Measurements from ENCODE around the gene ATP6V1A. TPM values are rescaled to one million over a fixed set of nuclear protein-coding genes. Genes with fewer than 3 reads are reported as not detected.

The ATP6V1A gene
- total RNA-seq, 1 donor from 2014 or later, result 123 TPM

DNA sequence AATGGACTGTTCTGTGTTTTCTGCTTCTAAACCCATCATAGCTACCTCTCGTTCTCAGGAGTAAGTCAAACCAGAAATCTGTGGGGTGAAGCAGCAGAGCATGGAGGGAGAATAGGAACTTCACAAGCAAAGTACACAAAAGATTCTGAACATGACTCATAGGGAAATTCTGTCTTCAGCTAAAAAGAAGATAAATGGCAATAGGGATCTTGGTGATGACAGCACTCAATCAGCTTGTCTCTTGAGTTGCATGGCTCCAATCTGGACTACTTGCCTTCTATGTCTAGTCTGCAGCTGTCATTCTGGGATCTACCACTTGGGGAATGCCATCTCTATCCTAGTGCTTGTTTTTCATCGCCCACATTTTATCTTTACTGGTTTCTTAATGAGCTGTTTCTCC, 78.3 kb downstream of the ATP6V1A start:
- H3K9me3 ChIP-seq (ENCODE audit: insufficient read depth, low read depth, low read length), result no peaks in the 10 kb centered on the region
- H3K4me2 ChIP-seq (ENCODE audit: low read length), result no peak overlapping the region
- Mint-ChIP-seq H3K9me3 (ENCODE audit: unreplicated experiment) (no peaks in the 10 kb centered on the region), H3K4me1 (ENCODE audit: low read depth, unreplicated experiment) (peaks cover 10% of the 10 kb centered on the region), H3K36me3 (ENCODE audit: low read depth, unreplicated experiment) (no peaks in the 10 kb centered on the region), H3K4me3 (ENCODE audit: unreplicated experiment) (no peak overlapping the region), H3K27me3 (ENCODE audit: low read depth, unreplicated experiment) (peaks cover 5% of the 10 kb centered on the region), H3K27ac (ENCODE audit: unreplicated experiment) (no peak overlapping the region)
- FAIRE-seq (peak; percentile 52), DNase-seq (ENCODE audit: low read depth) (no peak)
- no peak overlapping the region for H2AFZ ChIP-seq (ENCODE audit: low read depth, low read length)
- no peaks in the 10 kb centered on the region for H4K20me1 ChIP-seq (ENCODE audit: insufficient read depth, low read length)
- peaks cover 3% of the 10 kb centered on the region for H3K4me1 ChIP-seq (ENCODE audit: insufficient read depth, low read length)
- H3K27ac ChIP-seq (ENCODE audit: low read depth, low read length), result no peak overlapping the region
- H3K36me3 ChIP-seq (ENCODE audit: insufficient read depth, low read length), result no peaks in the 10 kb centered on the region
- no peaks in the 10 kb centered on the region for H3K79me2 ChIP-seq (ENCODE audit: insufficient read depth, low read length)
- no peak overlapping the region for H3K4me3 ChIP-seq (ENCODE audit: insufficient read depth, low read depth, low read length)
- no peak overlapping the region for H3K9ac ChIP-seq (ENCODE audit: low read length)
- TF ChIP-seq EZH2 (IDR thresholded peaks at IDR 0.05; ENCODE audit: insufficient read depth, low read length), result no peak
- TF ChIP-seq, protein P1, sequence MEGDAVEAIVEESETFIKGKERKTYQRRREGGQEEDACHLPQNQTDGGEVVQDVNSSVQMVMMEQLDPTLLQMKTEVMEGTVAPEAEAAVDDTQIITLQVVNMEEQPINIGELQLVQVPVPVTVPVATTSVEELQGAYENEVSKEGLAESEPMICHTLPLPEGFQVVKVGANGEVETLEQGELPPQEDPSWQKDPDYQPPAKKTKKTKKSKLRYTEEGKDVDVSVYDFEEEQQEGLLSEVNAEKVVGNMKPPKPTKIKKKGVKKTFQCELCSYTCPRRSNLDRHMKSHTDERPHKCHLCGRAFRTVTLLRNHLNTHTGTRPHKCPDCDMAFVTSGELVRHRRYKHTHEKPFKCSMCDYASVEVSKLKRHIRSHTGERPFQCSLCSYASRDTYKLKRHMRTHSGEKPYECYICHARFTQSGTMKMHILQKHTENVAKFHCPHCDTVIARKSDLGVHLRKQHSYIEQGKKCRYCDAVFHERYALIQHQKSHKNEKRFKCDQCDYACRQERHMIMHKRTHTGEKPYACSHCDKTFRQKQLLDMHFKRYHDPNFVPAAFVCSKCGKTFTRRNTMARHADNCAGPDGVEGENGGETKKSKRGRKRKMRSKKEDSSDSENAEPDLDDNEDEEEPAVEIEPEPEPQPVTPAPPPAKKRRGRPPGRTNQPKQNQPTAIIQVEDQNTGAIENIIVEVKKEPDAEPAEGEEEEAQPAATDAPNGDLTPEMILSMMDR (IDR thresholded peaks at IDR 0.05; ENCODE audit: insufficient read depth, low read depth, low read length), result peak; percentile 28
- H3K27me3 ChIP-seq (ENCODE audit: insufficient read depth, low read length), result no peaks in the 10 kb centered on the region

DNA sequence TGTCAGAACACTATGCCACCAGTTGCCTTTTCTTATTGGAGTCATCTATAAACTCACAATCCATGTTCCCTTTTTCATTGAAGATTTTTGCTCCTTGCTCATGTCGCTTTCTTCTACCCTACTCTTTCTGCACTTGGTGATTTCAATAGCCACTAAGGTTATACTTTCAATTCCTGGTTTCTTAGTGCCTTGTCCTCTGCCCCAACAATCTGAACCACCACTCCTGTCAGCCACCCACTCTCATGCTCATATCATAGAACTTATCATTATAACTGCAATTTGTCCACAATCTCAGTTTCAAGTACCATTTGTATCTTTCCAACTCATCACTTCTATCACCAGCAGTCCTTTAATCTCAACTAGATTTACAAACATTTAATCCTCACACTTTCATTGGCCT, 81.8 kb downstream of the ATP6V1A start:
- FAIRE-seq (no peak), DNase-seq (ENCODE audit: low read depth) (no peak)
- Mint-ChIP-seq H3K4me3 (ENCODE audit: unreplicated experiment) (no peak overlapping the region), H3K36me3 (ENCODE audit: low read depth, unreplicated experiment) (no peaks in the 10 kb centered on the region), H3K27me3 (ENCODE audit: low read depth, unreplicated experiment) (peaks cover 5% of the 10 kb centered on the region), H3K9me3 (ENCODE audit: unreplicated experiment) (no peaks in the 10 kb centered on the region), H3K27ac (ENCODE audit: unreplicated experiment) (no peak overlapping the region), H3K4me1 (ENCODE audit: low read depth, unreplicated experiment) (peaks cover 20% of the 10 kb centered on the region)
- Histone ChIP-seq H3K4me2 (ENCODE audit: low read length) (no peak overlapping the region), H3K9me3 (ENCODE audit: insufficient read depth, low read depth, low read length) (no peaks in the 10 kb centered on the region), H3K4me1 (ENCODE audit: insufficient read depth, low read length) (peaks cover 10% of the 10 kb centered on the region), H3K27me3 (ENCODE audit: insufficient read depth, low read length) (no peaks in the 10 kb centered on the region), H3K36me3 (ENCODE audit: insufficient read depth, low read length) (no peaks in the 10 kb centered on the region), H3K9ac (ENCODE audit: low read length) (no peak overlapping the region), H4K20me1 (ENCODE audit: insufficient read depth, low read length) (no peaks in the 10 kb centered on the region), H3K4me3 (ENCODE audit: insufficient read depth, low read depth, low read length) (no peak overlapping the region), H3K79me2 (ENCODE audit: insufficient read depth, low read length) (no peaks in the 10 kb centered on the region), H3K27ac (ENCODE audit: low read depth, low read length) (no peak overlapping the region), H2AFZ (ENCODE audit: low read depth, low read length) (no peak overlapping the region)
- TF ChIP-seq, protein P1 (IDR thresholded peaks at IDR 0.05; ENCODE audit: insufficient read depth, low read depth, low read length), result no peak
- TF ChIP-seq EZH2 (IDR thresholded peaks at IDR 0.05; ENCODE audit: insufficient read depth, low read length), result no peak

DNA sequence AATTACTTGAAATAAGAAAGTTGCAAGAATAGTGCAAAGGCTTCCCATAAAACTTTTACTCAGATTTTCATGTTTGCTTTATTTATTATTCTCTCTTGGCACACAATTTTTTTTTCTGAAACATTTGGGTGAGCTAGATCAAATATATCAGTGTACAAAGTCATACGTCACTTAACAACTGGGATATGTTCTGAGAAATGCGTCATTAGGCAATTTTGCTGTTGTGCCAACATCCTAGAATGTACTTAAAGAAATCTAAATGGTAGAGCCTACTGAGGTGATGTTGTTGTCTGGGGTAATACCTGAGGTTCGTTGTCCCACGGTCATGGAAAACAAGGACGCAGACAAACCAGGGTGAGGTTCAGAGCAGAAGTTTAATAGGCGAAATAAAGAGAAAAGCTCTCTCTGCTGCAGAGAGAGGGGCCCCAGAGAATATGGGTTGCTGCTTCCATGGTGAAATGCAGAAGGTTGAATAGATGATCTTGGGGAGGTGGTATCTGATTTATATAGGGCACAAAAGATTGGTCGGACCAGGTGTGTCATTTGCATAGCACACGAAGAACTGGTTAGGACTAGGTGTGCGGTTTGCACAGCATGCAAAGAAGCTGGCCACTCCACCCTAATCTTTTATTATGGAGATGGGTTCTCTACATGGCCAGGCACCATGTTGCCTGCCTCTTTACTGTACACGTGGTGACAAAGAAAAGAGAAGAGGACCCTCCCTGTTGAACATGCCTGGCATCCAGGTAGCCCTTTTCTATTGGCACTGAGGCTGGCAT, 82.9 kb downstream of the ATP6V1A start:
- H3K9me3 Mint-ChIP-seq (ENCODE audit: unreplicated experiment), result no peaks in the 10 kb centered on the region
- H3K4me3 Mint-ChIP-seq (ENCODE audit: unreplicated experiment), result no peak overlapping the region
- H3K4me1 Mint-ChIP-seq (ENCODE audit: low read depth, unreplicated experiment), result peaks cover 17% of the 10 kb centered on the region
- Histone ChIP-seq H2AFZ (ENCODE audit: low read depth, low read length) (no peak overlapping the region), H3K9ac (ENCODE audit: low read length) (no peak overlapping the region), H3K27me3 (ENCODE audit: insufficient read depth, low read length) (no peaks in the 10 kb centered on the region), H3K4me1 (ENCODE audit: insufficient read depth, low read length) (peaks cover 10% of the 10 kb centered on the region), H3K4me3 (ENCODE audit: insufficient read depth, low read depth, low read length) (no peak overlapping the region), H3K79me2 (ENCODE audit: insufficient read depth, low read length) (no peaks in the 10 kb centered on the region), H3K9me3 (ENCODE audit: insufficient read depth, low read depth, low read length) (no peaks in the 10 kb centered on the region), H4K20me1 (ENCODE audit: insufficient read depth, low read length) (no peaks in the 10 kb centered on the region), H3K27ac (ENCODE audit: low read depth, low read length) (peak overlapping the region; percentile 21), H3K36me3 (ENCODE audit: insufficient read depth, low read length) (no peaks in the 10 kb centered on the region), H3K4me2 (ENCODE audit: low read length) (peak overlapping the region; percentile 55)
- FAIRE-seq, result no peak
- no peak for DNase-seq (ENCODE audit: low read depth)
- TF ChIP-seq EZH2 (IDR thresholded peaks at IDR 0.05; ENCODE audit: insufficient read depth, low read length), result no peak
- TF ChIP-seq, protein P1 (IDR thresholded peaks at IDR 0.05; ENCODE audit: insufficient read depth, low read depth, low read length), result no peak
- H3K27me3 Mint-ChIP-seq (ENCODE audit: low read depth, unreplicated experiment), result peaks cover 5% of the 10 kb centered on the region
- H3K36me3 Mint-ChIP-seq (ENCODE audit: low read depth, unreplicated experiment), result no peaks in the 10 kb centered on the region
- no peak overlapping the region for H3K27ac Mint-ChIP-seq (ENCODE audit: unreplicated experiment)

Data from astrocyte (in vitro differentiated cells and primary cell).